Measurements from ENCODE around the gene KCNK3.

DNA sequence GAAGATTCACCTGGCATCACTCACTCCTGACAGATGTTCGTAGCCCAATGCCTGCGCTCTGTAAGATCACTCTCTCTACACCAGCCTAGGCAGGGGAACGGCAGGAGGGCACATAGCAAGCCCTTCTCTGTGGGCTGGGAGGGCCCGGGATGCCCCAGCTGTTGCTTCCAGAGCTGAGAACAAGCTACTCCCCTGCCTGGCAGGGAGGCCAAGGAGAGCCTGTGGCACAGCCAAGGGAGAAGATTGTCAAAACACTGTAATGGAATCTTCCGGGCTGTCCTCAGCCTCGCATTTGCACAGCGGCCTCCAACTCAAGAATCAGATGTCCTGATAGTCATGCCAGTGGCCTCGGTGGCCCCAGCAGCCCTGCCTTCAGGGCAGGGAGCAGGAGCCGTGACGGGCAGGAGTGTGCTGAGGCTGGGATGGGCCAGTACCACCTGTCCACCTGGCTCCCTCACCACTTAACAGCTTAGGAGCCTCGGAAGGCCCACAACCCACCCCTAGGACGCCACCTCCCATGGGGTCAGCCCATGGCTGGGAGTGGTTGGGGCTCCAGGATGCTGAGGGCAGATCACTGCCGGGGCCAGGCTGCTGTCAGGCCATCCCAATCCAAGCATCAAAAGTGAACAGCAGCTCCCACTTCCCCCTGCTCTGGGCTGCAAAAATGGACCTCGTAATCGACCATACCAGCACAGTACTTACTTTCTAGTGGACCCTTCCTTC lies 49.7 kb downstream of the KCNK3 start:
- TF ChIP-seq, protein P1, sequence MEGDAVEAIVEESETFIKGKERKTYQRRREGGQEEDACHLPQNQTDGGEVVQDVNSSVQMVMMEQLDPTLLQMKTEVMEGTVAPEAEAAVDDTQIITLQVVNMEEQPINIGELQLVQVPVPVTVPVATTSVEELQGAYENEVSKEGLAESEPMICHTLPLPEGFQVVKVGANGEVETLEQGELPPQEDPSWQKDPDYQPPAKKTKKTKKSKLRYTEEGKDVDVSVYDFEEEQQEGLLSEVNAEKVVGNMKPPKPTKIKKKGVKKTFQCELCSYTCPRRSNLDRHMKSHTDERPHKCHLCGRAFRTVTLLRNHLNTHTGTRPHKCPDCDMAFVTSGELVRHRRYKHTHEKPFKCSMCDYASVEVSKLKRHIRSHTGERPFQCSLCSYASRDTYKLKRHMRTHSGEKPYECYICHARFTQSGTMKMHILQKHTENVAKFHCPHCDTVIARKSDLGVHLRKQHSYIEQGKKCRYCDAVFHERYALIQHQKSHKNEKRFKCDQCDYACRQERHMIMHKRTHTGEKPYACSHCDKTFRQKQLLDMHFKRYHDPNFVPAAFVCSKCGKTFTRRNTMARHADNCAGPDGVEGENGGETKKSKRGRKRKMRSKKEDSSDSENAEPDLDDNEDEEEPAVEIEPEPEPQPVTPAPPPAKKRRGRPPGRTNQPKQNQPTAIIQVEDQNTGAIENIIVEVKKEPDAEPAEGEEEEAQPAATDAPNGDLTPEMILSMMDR (IDR thresholded peaks at IDR 0.05; ENCODE audit: low read length) = no peak
- no peak for TF ChIP-seq EZH2 (optimal IDR thresholded peaks at IDR 0.05; ENCODE audit: low read depth, low read length)
